NT2/D1 (cell line): Measurements from ENCODE around the gene ECHS1.

ENCODE experiments used
- DNase-seq: peaks from one replicate; pipeline ENCODE4 v3.0.0-alpha.2; 2011; ENCODE audit warnings: low read depth, low spot score
- H3K27me3 ChIP-seq: 2 replicates; pipeline ENCODE4 v1.6.0; 2011; ENCODE audit warnings: mild to moderate bottlenecking; ENCODE audit not compliant: insufficient read length, insufficient read depth
- H3K36me3 ChIP-seq: 2 replicates; pipeline ENCODE4 v1.6.1; 2011; ENCODE audit warnings: mild to moderate bottlenecking, low read length, mixed read lengths; ENCODE audit not compliant: insufficient read depth, insufficient read length
- H3K4me1 ChIP-seq: 2 replicates; pipeline ENCODE4 v1.5.1; 2011; ENCODE audit not compliant: insufficient read depth, insufficient read length
- H3K4me3 ChIP-seq: 2 replicates; pipeline ENCODE4 v1.5.1; 2011; ENCODE audit warnings: low read depth; ENCODE audit not compliant: insufficient read length
- H3K9ac ChIP-seq: 2 replicates; pipeline ENCODE4 v1.6.0; 2011; ENCODE audit warnings: low read depth; ENCODE audit not compliant: insufficient read length
- H3K9me3 ChIP-seq: 2 replicates; pipeline ENCODE4 v1.5.1; 2011; ENCODE audit warnings: mild to moderate bottlenecking, low read length; ENCODE audit not compliant: insufficient read depth
- SUZ12 ChIP-seq: IDR thresholded peaks from 2 replicates; pipeline ENCODE4 v1.6.1; 2011; ENCODE audit not compliant: insufficient read length, insufficient read depth; ENCODE audit errors: extremely low read depth
- YY1 ChIP-seq: IDR thresholded peaks from 2 replicates; pipeline ENCODE4 v1.6.1; 2011; ENCODE audit not compliant: insufficient read length, insufficient read depth
- ZNF274 ChIP-seq: IDR thresholded peaks from 2 replicates; pipeline ENCODE4 v1.6.1; 2011; ENCODE audit warnings: mild to moderate bottlenecking, low read depth, low read length

The ECHS1 gene

GRCh38 chr10:133403784-133404183 is 30.6 kb upstream of the ECHS1 start:
- DNase-seq: no peak
- no peak overlapping the region for H3K4me3 ChIP-seq
- TF ChIP-seq YY1 (no peak), SUZ12 (no peak), ZNF274 (no peak)
- H3K36me3 ChIP-seq: peaks cover 72% of the 10 kb centered on the region
- H3K9ac ChIP-seq: no peak overlapping the region
- no peaks in the 10 kb centered on the region for H3K27me3 ChIP-seq
- no peaks in the 10 kb centered on the region; the same call in 1 of the 2 replicates for H3K9me3 ChIP-seq
- H3K4me1 ChIP-seq: no peaks in the 10 kb centered on the region

DNA sequence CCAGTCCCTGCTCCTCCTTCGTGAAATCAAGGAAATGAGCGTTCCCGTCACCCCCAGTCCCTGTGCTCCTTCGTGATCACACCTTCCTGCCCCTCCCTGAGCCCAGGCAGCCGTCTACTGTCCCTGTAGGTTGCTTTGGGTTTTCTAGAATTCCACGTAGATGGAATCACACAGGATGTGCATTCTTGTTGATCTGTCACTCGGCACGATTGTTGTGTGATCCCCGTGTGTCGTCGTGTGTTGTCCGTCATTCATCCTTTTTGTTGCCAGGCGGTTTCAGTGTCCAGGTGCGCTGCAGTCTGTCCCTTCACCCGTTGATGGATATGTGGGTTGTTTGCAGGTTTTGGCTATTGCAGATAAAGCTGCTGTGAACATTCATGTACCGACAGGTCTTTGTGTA is 30.2 kb upstream of the ECHS1 start:
- DNase-seq: no peak
- Histone ChIP-seq H3K4me3 (no peak overlapping the region), H3K4me1 (no peaks in the 10 kb centered on the region), H3K9me3 (no peaks in the 10 kb centered on the region; the same call in 1 of the 2 replicates), H3K36me3 (peaks cover 76% of the 10 kb centered on the region), H3K9ac (no peak overlapping the region), H3K27me3 (no peaks in the 10 kb centered on the region)
- TF ChIP-seq YY1: no peak
- TF ChIP-seq SUZ12: no peak
- no peak for TF ChIP-seq ZNF274

DNA sequence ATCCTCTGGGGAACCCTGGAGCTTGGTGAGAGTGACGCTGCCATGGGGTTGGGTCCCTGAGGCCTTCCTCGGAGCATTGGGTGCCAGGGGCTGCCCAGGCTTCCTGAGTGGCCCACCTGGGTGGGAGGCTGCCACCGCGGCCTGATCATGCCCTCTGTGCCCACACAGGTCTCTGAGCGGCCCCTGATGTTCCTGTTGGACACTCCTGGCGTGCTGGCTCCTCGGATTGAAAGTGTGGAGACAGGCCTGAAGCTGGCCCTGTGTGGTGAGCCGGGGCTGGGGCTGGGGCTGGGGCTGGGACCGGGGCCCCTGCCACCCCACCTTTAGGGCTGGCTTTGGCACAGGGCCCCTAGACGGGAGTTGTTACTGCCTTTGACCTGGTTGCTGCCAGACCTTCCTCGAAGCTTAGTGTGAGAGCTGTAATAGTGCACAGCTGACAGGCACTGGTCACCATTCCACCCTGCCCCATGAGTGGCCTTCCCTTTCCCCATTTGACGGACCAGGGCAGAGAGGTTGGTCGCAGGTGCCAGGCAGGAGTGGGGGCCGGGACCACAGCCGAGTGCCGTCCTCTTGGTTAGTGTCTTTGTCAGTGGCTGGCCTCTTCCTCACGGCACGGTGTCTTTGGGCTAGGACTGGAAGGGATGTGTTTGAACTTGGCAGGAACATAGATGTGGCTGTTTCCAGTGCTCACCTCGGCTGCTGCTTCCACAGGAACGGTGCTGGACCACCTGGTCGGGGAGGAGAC is 29.0 kb upstream of the ECHS1 start:
- DNase-seq: no peak
- no peak overlapping the region for H3K9ac ChIP-seq
- no peaks in the 10 kb centered on the region for H3K4me1 ChIP-seq
- H3K36me3 ChIP-seq: peaks cover 78% of the 10 kb centered on the region
- no peaks in the 10 kb centered on the region for H3K27me3 ChIP-seq
- H3K9me3 ChIP-seq: no peaks in the 10 kb centered on the region
- TF ChIP-seq ZNF274 (no peak), YY1 (no peak), SUZ12 (no peak)
- H3K4me3 ChIP-seq: no peak overlapping the region

GRCh38 chr10:133401500-133401899 is 28.3 kb upstream of the ECHS1 start:
- no peak overlapping the region for H3K9ac ChIP-seq
- peaks cover 84% of the 10 kb centered on the region for H3K36me3 ChIP-seq
- DNase-seq: no peak
- H3K9me3 ChIP-seq: no peaks in the 10 kb centered on the region
- no peaks in the 10 kb centered on the region for H3K4me1 ChIP-seq
- H3K4me3 ChIP-seq: no peak overlapping the region
- H3K27me3 ChIP-seq: no peaks in the 10 kb centered on the region
- TF ChIP-seq YY1 (no peak), SUZ12 (no peak), ZNF274 (no peak)

DNA sequence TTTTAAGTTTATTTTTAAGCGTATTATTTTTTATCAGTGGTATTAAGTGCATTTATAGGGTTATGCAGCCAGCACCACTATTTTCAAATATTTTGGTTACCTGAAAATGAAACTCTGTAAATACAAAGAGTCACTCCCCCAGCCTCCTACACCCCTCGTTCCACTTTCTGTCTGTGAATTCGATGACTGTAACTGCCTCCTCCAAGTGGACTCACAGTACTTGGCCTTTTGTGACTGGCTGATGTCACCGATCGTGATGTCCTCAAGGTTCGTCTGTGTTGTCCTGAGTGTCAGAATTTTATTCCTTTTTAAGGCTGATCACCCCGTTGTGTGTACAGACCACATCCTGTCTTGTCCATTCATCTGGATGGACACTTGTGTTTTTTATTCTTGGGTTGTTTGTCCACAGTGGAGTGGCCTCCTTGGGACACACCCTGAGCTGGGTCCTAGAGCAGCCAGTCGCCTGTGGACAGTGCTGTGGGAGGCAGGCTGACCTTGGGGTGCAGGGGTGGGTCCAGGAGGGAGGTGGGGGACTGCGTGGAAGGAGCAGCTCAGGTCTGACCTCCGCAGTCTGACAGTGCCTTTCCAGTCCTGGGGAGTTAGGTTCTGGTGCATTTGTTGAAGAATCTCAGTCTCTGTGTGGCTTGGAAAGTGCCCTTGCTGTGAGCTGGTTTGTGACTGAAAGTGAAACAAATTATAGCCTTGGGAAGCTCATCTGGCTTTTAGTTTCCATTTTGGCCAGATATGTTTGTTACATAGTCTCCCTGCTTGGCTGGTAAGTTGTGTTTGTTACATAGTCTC is 27.7 kb upstream of the ECHS1 start:
- no peak overlapping the region for H3K9ac ChIP-seq
- no peaks in the 10 kb centered on the region for H3K4me1 ChIP-seq
- H3K27me3 ChIP-seq: no peaks in the 10 kb centered on the region
- TF ChIP-seq ZNF274 (no peak), YY1 (no peak), SUZ12 (no peak)
- no peaks in the 10 kb centered on the region for H3K9me3 ChIP-seq
- H3K4me3 ChIP-seq: no peak overlapping the region
- DNase-seq: no peak
- H3K36me3 ChIP-seq: peaks cover 88% of the 10 kb centered on the region

- no peaks in the 10 kb centered on the region for H3K9me3 ChIP-seq
- no peak overlapping the region for H3K9ac ChIP-seq
- H3K4me3 ChIP-seq: no peak overlapping the region
- DNase-seq: no peak
- TF ChIP-seq SUZ12: no peak
- H3K4me1 ChIP-seq: no peaks in the 10 kb centered on the region
- peaks cover 77% of the 10 kb centered on the region for H3K36me3 ChIP-seq
- no peaks in the 10 kb centered on the region for H3K27me3 ChIP-seq
Measured at GRCh38 chr10:133399123-133399601, 26.0 kb upstream of the ECHS1 start.

- Histone ChIP-seq H3K4me1 (no peaks in the 10 kb centered on the region), H3K27me3 (no peaks in the 10 kb centered on the region), H3K36me3 (peaks cover 68% of the 10 kb centered on the region)
Measured at GRCh38 chr10:133397938-133398337, 24.8 kb upstream of the ECHS1 start.

More at GRCh38 chr10:133397938-133398337, 24.8 kb upstream of the ECHS1 start:
- Histone ChIP-seq H3K9me3 (no peaks in the 10 kb centered on the region), H3K4me3 (no peak overlapping the region), H3K9ac (no peak overlapping the region)
- no peak for DNase-seq
- TF ChIP-seq SUZ12 (no peak), YY1 (no peak), ZNF274 (no peak)
